B cell (primary cell): Measurements from ENCODE around the gene FAM110C. TPM values are rescaled to one million over a fixed set of nuclear protein-coding genes. Genes with fewer than 3 reads are reported as not detected.

Experiments
- ATAC-seq: fragments of 200-7000 bp; cut with Tn5 transposase; one replicate; pipeline ENCODE4 v1.10.0; 2021; ENCODE audit warnings: low read depth, mild to moderate bottlenecking, moderate number of reproducible peaks, moderate library complexity
- CTCF ChIA-PET: fragments of 350-600 bp; sonication (Branson Sonifier 250); formaldehyde crosslinking; loops from one replicate; lab custom pipeline; 2021; ENCODE audit warnings: antibody characterized with exemption, inconsistent platforms; lab: Charles Lee
- POLR2A ChIA-PET: fragments of 350-600 bp; sonication (Branson Sonifier 250); formaldehyde crosslinking; loops from one replicate; lab custom pipeline; 2021; ENCODE audit warnings: antibody characterized with exemption; lab: Charles Lee
- DNase-seq: peaks from one replicate; pipeline ENCODE4 v3.0.0; 2013
- H2AFZ ChIP-seq: 2 replicates; pipeline ENCODE4 v1.6.1; 2012; ENCODE audit warnings: mild to moderate bottlenecking, low read depth, low read length; ENCODE audit not compliant: insufficient read depth, poor library complexity, severe bottlenecking
- H3K27ac ChIP-seq, 2 donors: 1 replicate in 1 of 2; 2 replicates in 1 of 2; pipeline ENCODE4 v1.5.1; 2012 to 2013; ENCODE audit warnings: low read length in 2 of 2, mild to moderate bottlenecking in 2 of 2, moderate library complexity in 1 of 2
- H3K27me3 ChIP-seq, 4 experiments: fragments of 200-600 bp in 1 of 4; sonication (generic) in 1 of 4; replicated peaks in 1 of 4; 1 replicate in 2 of 4; 2 replicates in 2 of 4; pipeline versions ENCODE4 v1.6.1 to v1.7.0; 2013 to 2016; ENCODE audit warnings: low read length in 3 of 4, mild to moderate bottlenecking in 2 of 4, mixed read lengths in 1 of 4, moderate library complexity in 1 of 4; ENCODE audit not compliant: insufficient read depth in 4 of 4, control insufficient read depth in 3 of 4; ENCODE audit errors: control extremely low read depth in 1 of 4
- H3K36me3 ChIP-seq, 2 experiments: replicated peaks in 1 of 2; 1 replicate in 1 of 2; 2 replicates in 1 of 2; pipeline versions ENCODE4 v1.6.1 to v1.7.1; 2013; ENCODE audit warnings: low read length in 1 of 2; ENCODE audit not compliant: insufficient read depth in 2 of 2, control insufficient read depth in 1 of 2; ENCODE audit errors: control extremely low read depth in 1 of 2, extremely low read depth in 1 of 2
- H3K4me1 ChIP-seq, 2 donors: fragments of 200-600 bp in 1 of 2; sonication (generic) in 1 of 2; 1 replicate in 1 of 2; 2 replicates in 1 of 2; pipeline versions ENCODE4 v1.5.1 to v1.6.1; 2013 to 2017; ENCODE audit warnings: low read length in 2 of 2; ENCODE audit not compliant: control insufficient read depth in 2 of 2, insufficient read depth in 2 of 2
- H3K4me2 ChIP-seq: replicated peaks from 2 replicates; pipeline ENCODE3; 2012; ENCODE audit warnings: mild to moderate bottlenecking, low read depth, low read length; ENCODE audit not compliant: poor library complexity, severe bottlenecking
- H3K4me3 ChIP-seq, 5 experiments: fragments of 200-600 bp in 1 of 5; sonication (generic) in 1 of 5; 1 replicate in 3 of 5; 2 replicates in 2 of 5; pipeline versions ENCODE4 v1.5.1 to v1.7.0; 2011 to 2016; ENCODE audit warnings: low read length in 4 of 5, mild to moderate bottlenecking in 4 of 5, low read depth in 2 of 5, control low read depth in 1 of 5, moderate library complexity in 1 of 5; ENCODE audit not compliant: insufficient read depth in 1 of 5; ENCODE audit errors: control extremely low read depth in 1 of 5, extremely low read depth in 1 of 5
- H3K79me2 ChIP-seq: fragments of 200-600 bp; sonication (generic); one replicate; pipeline ENCODE4 v1.6.0; 2016; ENCODE audit warnings: low read length; ENCODE audit not compliant: control insufficient read depth, insufficient read depth
- H3K9ac ChIP-seq: fragments of 200-600 bp; sonication (generic); 2 replicates; pipeline ENCODE4 v1.6.1; 2017; ENCODE audit warnings: mild to moderate bottlenecking, low read length, moderate library complexity
- H3K9me3 ChIP-seq, 3 donors: one replicate each; pipeline versions ENCODE4 v1.6.1 to v1.7.1; 2013; ENCODE audit warnings: low read length in 2 of 3; ENCODE audit not compliant: control insufficient read depth in 2 of 3, insufficient read depth in 1 of 3; ENCODE audit errors: control extremely low read depth in 1 of 3
- H4K20me1 ChIP-seq: 2 replicates; pipeline ENCODE4 v1.6.0; 2012; ENCODE audit warnings: mild to moderate bottlenecking, low read length; ENCODE audit not compliant: insufficient read depth, control insufficient read depth, poor library complexity, severe bottlenecking
- H3K27ac Mint-ChIP-seq: one replicate; pipeline ENCODE4 v1.8.0; 2021; ENCODE audit warnings: mixed read lengths
- H3K27me3 Mint-ChIP-seq: one replicate; pipeline ENCODE4 v1.8.0; 2021; ENCODE audit warnings: mixed read lengths
- H3K4me1 Mint-ChIP-seq: one replicate; pipeline ENCODE4 v1.8.0; 2021; ENCODE audit warnings: mixed read lengths
- H3K4me3 Mint-ChIP-seq: one replicate; pipeline ENCODE4 v1.8.0; 2021; ENCODE audit warnings: mixed read lengths
- H3K9me3 Mint-ChIP-seq: one replicate; pipeline ENCODE4 v1.8.0; 2022; ENCODE audit warnings: mixed read lengths; ENCODE audit not compliant: insufficient read depth
- EZH2 ChIP-seq: IDR thresholded peaks from 2 replicates; pipeline ENCODE4 v1.6.1; 2012; ENCODE audit warnings: borderline replicate concordance, low read depth, mild to moderate bottlenecking, moderate library complexity, low read length; ENCODE audit not compliant: insufficient read depth, poor library complexity, severe bottlenecking
- WGBS: methylation state at CpG from one replicate; pipeline ENCODE4 v1.1.5; 2013; ENCODE audit warnings: missing lambda C conversion rate; ENCODE audit not compliant: insufficient coverage; 5-methylcytosine and 5-hydroxymethylcytosine counted together
- intact Hi-C: fragments of 100-400 bp; cut with micrococcal nuclease; formaldehyde crosslinking; loops from one replicate; pipeline ENCODE4 v1.10.0; 2022
- polyA plus RNA-seq: library from polyadenylated mRNA; depleted of rRNA; stranded (reverse); fragments of >200 nt; gene quantifications from 2 replicates; pipeline ENCODE4 v1.2.3, GENCODE V29; 2012
- total RNA-seq, 2 donors: library from RNA; stranded (reverse); fragments of 120-200 nt in 1 of 2; gene quantifications; 1 replicate in 1 of 2; 2 replicates in 1 of 2; pipeline versions ENCODE4 v1.2.3 to v1.2.4, GENCODE V29; 2013 to 2022
- TF ChIP-seq, protein P1 (sequence below): fragments of 200-600 bp; IDR thresholded peaks from one replicate; pipeline ENCODE4 v1.8.0; 2022; ENCODE audit warnings: antibody characterized with exemption, mild to moderate bottlenecking

Gene FAM110C
- total and polyA plus RNA-seq, 2 donors (not counting 1 experiment from before 2014, with no cell fraction given) = not detected

DNA sequence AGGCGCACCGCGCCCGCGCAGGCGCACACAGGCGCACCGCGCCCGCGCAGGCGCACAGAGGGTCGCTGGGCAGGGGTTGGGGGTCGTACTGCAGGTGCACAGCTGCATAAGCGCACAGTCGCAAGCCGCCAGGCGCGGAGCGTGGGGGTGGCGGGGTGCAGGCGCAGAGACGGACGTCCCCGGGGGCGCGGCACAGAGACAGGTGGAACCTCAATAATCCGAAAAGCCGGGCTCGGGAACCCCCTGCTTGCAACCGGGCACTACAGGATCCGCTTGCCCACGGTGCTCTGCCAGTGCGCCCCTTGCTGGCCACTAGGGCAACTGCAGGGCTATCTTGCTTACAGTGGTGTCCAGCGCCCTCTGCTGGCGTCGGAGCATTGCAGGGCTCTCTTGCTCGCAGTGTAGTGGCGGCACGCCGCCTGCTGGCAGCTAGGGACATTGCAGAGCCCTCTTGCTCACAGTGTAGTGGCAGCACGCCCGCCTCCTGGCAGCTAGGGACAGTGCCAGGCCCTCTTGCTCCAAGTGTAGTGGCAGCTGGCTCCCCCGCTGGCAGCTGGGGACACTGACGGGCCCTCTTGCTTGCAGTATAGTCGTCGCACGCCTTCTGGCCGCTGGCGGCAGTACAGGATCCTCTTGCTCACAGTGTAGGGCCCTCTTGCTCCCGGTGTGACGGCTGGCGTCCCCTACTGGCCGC lies 34.9 kb downstream of the FAM110C start:
- WGBS = 68% methylated on average over 54 of the region's 54 CpGs

DNA sequence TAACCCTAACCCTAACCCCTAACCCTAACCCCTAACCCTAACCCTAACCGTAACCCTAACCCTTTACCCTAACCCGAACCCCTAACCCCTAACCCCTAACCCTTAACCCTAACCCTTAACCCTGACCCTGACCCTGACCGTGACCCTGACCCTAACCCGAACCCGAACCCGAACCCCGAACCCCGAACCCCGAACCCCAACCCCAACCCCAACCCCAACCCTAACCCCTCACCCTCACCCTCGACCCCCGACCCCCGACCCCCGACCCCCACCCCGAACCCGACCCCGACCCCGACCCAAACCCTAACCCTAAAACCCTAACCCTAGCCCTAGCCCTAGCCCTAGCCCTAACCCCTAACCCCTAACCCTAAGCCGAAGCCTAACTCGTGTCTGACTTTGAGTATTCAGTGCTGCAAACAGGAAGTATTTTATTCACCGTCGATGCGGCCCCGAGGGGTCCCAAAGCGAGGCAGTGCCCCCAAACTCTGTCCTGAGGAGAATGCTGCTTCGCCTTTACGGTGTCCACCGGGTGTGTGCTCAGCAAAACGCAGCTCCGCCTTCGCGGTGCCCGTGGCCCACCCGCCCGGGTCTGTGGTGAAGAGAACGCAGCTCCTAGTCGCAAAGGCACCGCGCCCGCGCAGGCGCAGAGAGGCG lies 36.0 kb downstream of the FAM110C start:
- WGBS = 81% methylated on average over 20 of the region's 42 CpGs
- H4K20me1 ChIP-seq = no peaks in the 10 kb centered on the region

More for the DNA sequence above, 34.9 kb downstream of the FAM110C start:
- Mint-ChIP-seq H3K9me3 (no peaks in the 10 kb centered on the region), H3K4me3 (no peak overlapping the region), H3K27me3 (peaks cover 12% of the 10 kb centered on the region), H3K27ac (no peak overlapping the region), H3K4me1 (no peaks in the 10 kb centered on the region)
- H2AFZ ChIP-seq = no peak overlapping the region
- no peak for ATAC-seq
- H3K27ac ChIP-seq = no peak overlapping the region
- H3K9ac ChIP-seq = no peak overlapping the region
- H3K36me3 ChIP-seq = no peaks in the 10 kb centered on the region
- TF ChIP-seq EZH2 = no peak
- TF ChIP-seq, protein P1, sequence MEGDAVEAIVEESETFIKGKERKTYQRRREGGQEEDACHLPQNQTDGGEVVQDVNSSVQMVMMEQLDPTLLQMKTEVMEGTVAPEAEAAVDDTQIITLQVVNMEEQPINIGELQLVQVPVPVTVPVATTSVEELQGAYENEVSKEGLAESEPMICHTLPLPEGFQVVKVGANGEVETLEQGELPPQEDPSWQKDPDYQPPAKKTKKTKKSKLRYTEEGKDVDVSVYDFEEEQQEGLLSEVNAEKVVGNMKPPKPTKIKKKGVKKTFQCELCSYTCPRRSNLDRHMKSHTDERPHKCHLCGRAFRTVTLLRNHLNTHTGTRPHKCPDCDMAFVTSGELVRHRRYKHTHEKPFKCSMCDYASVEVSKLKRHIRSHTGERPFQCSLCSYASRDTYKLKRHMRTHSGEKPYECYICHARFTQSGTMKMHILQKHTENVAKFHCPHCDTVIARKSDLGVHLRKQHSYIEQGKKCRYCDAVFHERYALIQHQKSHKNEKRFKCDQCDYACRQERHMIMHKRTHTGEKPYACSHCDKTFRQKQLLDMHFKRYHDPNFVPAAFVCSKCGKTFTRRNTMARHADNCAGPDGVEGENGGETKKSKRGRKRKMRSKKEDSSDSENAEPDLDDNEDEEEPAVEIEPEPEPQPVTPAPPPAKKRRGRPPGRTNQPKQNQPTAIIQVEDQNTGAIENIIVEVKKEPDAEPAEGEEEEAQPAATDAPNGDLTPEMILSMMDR = peak; percentile 73
- intact Hi-C loops = no loop called here
- CTCF ChIA-PET = no interaction called here
- POLR2A ChIA-PET = no interaction called here
- no peaks in the 10 kb centered on the region for H3K27me3 ChIP-seq
- no peaks in the 10 kb centered on the region for H4K20me1 ChIP-seq
- no peaks in the 10 kb centered on the region for H3K79me2 ChIP-seq
- no peak overlapping the region for H3K4me2 ChIP-seq
- peaks cover 0 to 10% (median 0%) of the 10 kb centered on the region in 3 donors for H3K9me3 ChIP-seq
- DNase-seq = peak; percentile 61
- no peak overlapping the region for H3K4me3 ChIP-seq
- no peaks in the 10 kb centered on the region for H3K4me1 ChIP-seq

More for the DNA sequence above, 36.0 kb downstream of the FAM110C start:
- Histone ChIP-seq H3K4me3 (no peak overlapping the region), H3K9me3 (peaks cover 0 to 10% (median 0%) of the 10 kb centered on the region in 3 donors), H3K4me1 (no peaks in the 10 kb centered on the region), H3K27me3 (no peaks in the 10 kb centered on the region), H3K27ac (no peak overlapping the region), H3K4me2 (no peak overlapping the region), H3K36me3 (no peaks in the 10 kb centered on the region), H3K9ac (no peak overlapping the region), H2AFZ (no peak overlapping the region), H3K79me2 (no peaks in the 10 kb centered on the region)
- POLR2A ChIA-PET = no interaction called here
- DNase-seq (peak; percentile 14), ATAC-seq (no peak)
- H3K27ac Mint-ChIP-seq = no peak overlapping the region
- CTCF ChIA-PET = no interaction called here
- H3K4me1 Mint-ChIP-seq = no peaks in the 10 kb centered on the region
- no peak overlapping the region for H3K4me3 Mint-ChIP-seq
- intact Hi-C loops = no loop called here
- H3K9me3 Mint-ChIP-seq = no peaks in the 10 kb centered on the region
- peaks cover 3% of the 10 kb centered on the region for H3K27me3 Mint-ChIP-seq
- TF ChIP-seq, protein P1 = no peak
- no peak for TF ChIP-seq EZH2
